HFFc6 (cell line): ENCODE results near the gene MIB1. TPM values are rescaled to one million over a fixed set of nuclear protein-coding genes. Genes with fewer than 3 reads are reported as not detected.

ENCODE experiments used
- DNase-seq: peaks from one replicate; pipeline ENCODE4 v3.0.0-alpha.2; 2018
- H3K27ac Mint-ChIP-seq: 2 replicates; pipeline ENCODE4 v1.8.0; 2020; ENCODE audit warnings: mild to moderate bottlenecking, mixed read lengths
- H3K27me3 Mint-ChIP-seq: 2 replicates; pipeline ENCODE4 v1.8.0; 2021; ENCODE audit warnings: mild to moderate bottlenecking, moderate library complexity, mixed read lengths; ENCODE audit not compliant: insufficient read depth
- H3K36me3 Mint-ChIP-seq: 2 replicates; pipeline ENCODE4 v1.8.0; 2021; ENCODE audit warnings: low read depth, mixed read lengths
- H3K4me1 Mint-ChIP-seq: 2 replicates; pipeline ENCODE4 v1.8.0; 2020; ENCODE audit warnings: low read depth, mixed read lengths
- H3K4me3 Mint-ChIP-seq: 2 replicates; pipeline ENCODE4 v1.8.0; 2020; ENCODE audit warnings: mild to moderate bottlenecking, moderate library complexity, mixed read lengths
- H3K9me3 Mint-ChIP-seq: 2 replicates; pipeline ENCODE4 v1.8.0; 2020; ENCODE audit warnings: mild to moderate bottlenecking, mixed read lengths
- CTCF ChIP-seq: fragments of 200-600 bp; sonication (generic); IDR thresholded peaks from 2 replicates; pipeline ENCODE4 v1.5.0; 2021; ENCODE audit warnings: antibody characterized with exemption, mild to moderate bottlenecking
- total RNA-seq, 6 experiments: library from RNA; stranded (reverse); fragmentation: NEBNext Ultra II Directional; extraction: Animal tissue kit (Norgen Biotek cat#: 25700); gene quantifications; 2 replicates in 1 of 6; 3 replicates in 5 of 6; pipeline ENCODE4 v1.2.3, GENCODE V29; 2021

Gene MIB1
- total RNA-seq, 6 experiments from 2014 or later: 29.5 to 31.5 (median 30.5) TPM

- Mint-ChIP-seq H3K27ac (no peak overlapping the region), H3K36me3 (peaks cover 10% of the 10 kb centered on the region), H3K4me3 (no peak overlapping the region), H3K27me3 (no peaks in the 10 kb centered on the region; the same call in 1 of the 2 replicates), H3K4me1 (peaks cover 31% of the 10 kb centered on the region), H3K9me3 (no peaks in the 10 kb centered on the region)
- TF ChIP-seq CTCF: no peak
- no peak for DNase-seq
Measured at GRCh38 chr18:21761471-21762115, 21.0 kb downstream of the MIB1 start.

GRCh38 chr18:21762181-21762772 is 21.7 kb downstream of the MIB1 start:
- H3K27ac Mint-ChIP-seq: no peak overlapping the region
- H3K4me1 Mint-ChIP-seq: peaks cover 31% of the 10 kb centered on the region
- peaks cover 15% of the 10 kb centered on the region for H3K36me3 Mint-ChIP-seq
- DNase-seq: no peak
- no peaks in the 10 kb centered on the region for H3K9me3 Mint-ChIP-seq
- H3K27me3 Mint-ChIP-seq: no peaks in the 10 kb centered on the region; the same call in 1 of the 2 replicates
- no peak for TF ChIP-seq CTCF
- no peak overlapping the region for H3K4me3 Mint-ChIP-seq

- Mint-ChIP-seq H3K4me1 (peaks cover 35% of the 10 kb centered on the region), H3K36me3 (peaks cover 24% of the 10 kb centered on the region), H3K27me3 (no peaks in the 10 kb centered on the region; the same call in 1 of the 2 replicates), H3K27ac (no peak overlapping the region), H3K9me3 (no peaks in the 10 kb centered on the region), H3K4me3 (no peak overlapping the region)
- no peak for TF ChIP-seq CTCF
- no peak for DNase-seq
Measured at GRCh38 chr18:21763846-21764646, 23.5 kb downstream of the MIB1 start.

- H3K27me3 Mint-ChIP-seq: no peaks in the 10 kb centered on the region
- no peak overlapping the region for H3K4me3 Mint-ChIP-seq
- H3K4me1 Mint-ChIP-seq: peaks cover 20% of the 10 kb centered on the region
- H3K9me3 Mint-ChIP-seq: no peaks in the 10 kb centered on the region
- H3K27ac Mint-ChIP-seq: peak overlapping the region; percentile 57
- peaks cover 44% of the 10 kb centered on the region for H3K36me3 Mint-ChIP-seq
- TF ChIP-seq CTCF: no peak
- no peak for DNase-seq
Measured at GRCh38 chr18:21769206-21769605, 28.6 kb downstream of the MIB1 start.

- TF ChIP-seq CTCF: no peak
- Mint-ChIP-seq H3K4me3 (no peak overlapping the region), H3K27me3 (no peaks in the 10 kb centered on the region), H3K4me1 (peaks cover 3% of the 10 kb centered on the region), H3K27ac (no peak overlapping the region), H3K9me3 (no peaks in the 10 kb centered on the region), H3K36me3 (peaks cover 13% of the 10 kb centered on the region)
- DNase-seq: no peak
Measured at GRCh38 chr18:21774722-21775121, 34.1 kb downstream of the MIB1 start.
